HCT116 (cell line): ENCODE measurements around the gene FCGR3A. TPM values are rescaled to one million over a fixed set of nuclear protein-coding genes. Genes with fewer than 3 reads are reported as not detected.

ENCODE experiments used
- ATAC-seq: fragments of 200-7000 bp; cut with Tn5 transposase; 2 replicates; pipeline ENCODE4 v1.9.1; 2020; ENCODE audit warnings: mild to moderate bottlenecking, moderate library complexity
- BruUV-seq: library from RNA; stranded (reverse); fragments of 400-500 nt; replicated peaks from 2 replicates; lab custom pipeline; 2021; lab: Mats Ljungman, UMichigan
- CTCF ChIA-PET: fragments of 300-600 bp; sonication (Branson Sonifier 250); formaldehyde crosslinking; loops from one replicate; lab custom pipeline; 2021; ENCODE audit warnings: antibody characterized with exemption; lab: Charles Lee
- POLR2A ChIA-PET: fragments of 300-600, 350-600 bp; sonication (Branson Sonifier 250); formaldehyde crosslinking; loops from one replicate; lab custom pipeline; 2021; ENCODE audit warnings: antibody characterized with exemption; lab: Charles Lee
- RAD21 ChIA-PET, 2 experiments: fragments of 300-600 bp; sonication (Branson Sonifier 250); formaldehyde crosslinking; loops; one replicate each; lab custom pipeline; 2023; ENCODE audit warnings: low total read pairs in 2 of 2; ENCODE audit not compliant: uncharacterized antibody in 2 of 2, unreplicated experiment in 2 of 2, low non-redundant PET in 1 of 2; lab: Charles Lee
- DNase-seq: peaks from one replicate; pipeline ENCODE4 v3.0.0-alpha.2; 2010; ENCODE audit warnings: low read depth, low spot score
- H2AFZ ChIP-seq: fragments of 200-600 bp; shearing (Covaris generic), sonication (generic); 2 replicates; pipeline ENCODE4 v1.6.1; 2017; ENCODE audit warnings: low read depth, mixed run types, mixed read lengths, antibody characterized with exemption, low read length; ENCODE audit not compliant: poor library complexity, severe bottlenecking
- H3K27ac ChIP-seq: 2 replicates; pipeline ENCODE4 v1.5.1; 2012; ENCODE audit warnings: low read depth, low read length
- H3K27me3 ChIP-seq: fragments of 200-600 bp; sonication (generic); 2 replicates; pipeline ENCODE4 v1.6.1; 2016; ENCODE audit warnings: mixed run types, low read length, mixed read lengths; ENCODE audit not compliant: insufficient read depth
- H3K36me3 ChIP-seq, 2 experiments: fragments of 200-500 bp in 1 of 2; fragments of 200-600 bp in 1 of 2; sonication (Bioruptor generic) in 1 of 2; sonication (generic) in 1 of 2; 2 replicates each; pipeline versions ENCODE4 v1.5.1 to v1.6.1; 2014 to 2016; ENCODE audit warnings: low read length in 2 of 2, inconsistent platforms in 1 of 2, mixed read lengths in 1 of 2, mixed run types in 1 of 2; ENCODE audit not compliant: insufficient read depth in 2 of 2, control insufficient read depth in 1 of 2
- H3K4me1 ChIP-seq, 2 experiments: fragments of 200-600 bp in 1 of 2; sonication (generic) in 1 of 2; 2 replicates each; pipeline versions ENCODE4 v1.5.1 to v1.6.1; 2012 to 2017; ENCODE audit warnings: low read length in 2 of 2, inconsistent platforms in 1 of 2, mild to moderate bottlenecking in 1 of 2, mixed read lengths in 1 of 2, mixed run types in 1 of 2, moderate library complexity in 1 of 2; ENCODE audit not compliant: insufficient read depth in 2 of 2, control insufficient read depth in 1 of 2
- H3K4me2 ChIP-seq: fragments of 200-600 bp; sonication (generic); 2 replicates; pipeline ENCODE4 v1.6.1; 2017; ENCODE audit warnings: mixed run types, low read length, mixed read lengths
- H3K4me3 ChIP-seq, 2 experiments: fragments of 200-600 bp in 1 of 2; sonication (generic) in 1 of 2; replicated peaks in 1 of 2; 2 replicates each; pipeline ENCODE4 v1.5.1; 2011 to 2016; ENCODE audit warnings: low read length in 2 of 2, control low read depth in 1 of 2, low read depth in 1 of 2, mild to moderate bottlenecking in 1 of 2, mixed read lengths in 1 of 2, mixed run types in 1 of 2
- H3K79me2 ChIP-seq: fragments of 200-600 bp; sonication (generic); 2 replicates; pipeline ENCODE4 v1.6.1; 2017; ENCODE audit warnings: mild to moderate bottlenecking, mixed run types, low read length, moderate library complexity, mixed read lengths; ENCODE audit not compliant: insufficient read depth
- H3K9ac ChIP-seq: fragments of 200-600 bp; sonication (generic); 2 replicates; pipeline ENCODE4 v1.6.1; 2016; ENCODE audit warnings: low read length, mixed read lengths
- H3K9me2 ChIP-seq: fragments of 200-600 bp; sonication (generic), shearing (Covaris generic); 2 replicates; pipeline ENCODE4 v1.6.1; 2017; ENCODE audit warnings: mixed run types, mild to moderate bottlenecking, moderate library complexity; ENCODE audit not compliant: insufficient read depth
- H3K9me3 ChIP-seq, 2 experiments: fragments of 200-500 bp in 1 of 2; fragments of 200-600 bp in 1 of 2; sonication (Bioruptor generic) in 1 of 2; sonication (generic) in 1 of 2; 2 replicates each; pipeline ENCODE4 v1.6.1; 2014 to 2017; ENCODE audit warnings: low read length in 2 of 2, mixed read lengths in 2 of 2, inconsistent platforms in 1 of 2, low read depth in 1 of 2, mild to moderate bottlenecking in 1 of 2, mixed run types in 1 of 2, moderate library complexity in 1 of 2; ENCODE audit not compliant: control insufficient read depth in 1 of 2, insufficient read depth in 1 of 2
- H4K20me1 ChIP-seq: fragments of 200-600 bp; sonication (generic), shearing (Covaris generic); 2 replicates; pipeline ENCODE4 v1.6.1; 2017; ENCODE audit warnings: mixed run types, mild to moderate bottlenecking, moderate library complexity; ENCODE audit not compliant: insufficient read depth
- CEBPB ChIP-seq: IDR thresholded peaks from 2 replicates; pipeline ENCODE4 v1.6.1; 2012; ENCODE audit warnings: low read depth
- ELF1 ChIP-seq: IDR thresholded peaks from 2 replicates; pipeline ENCODE4 v1.6.1; 2012; ENCODE audit warnings: low read depth, borderline replicate concordance
- FOSL1 ChIP-seq: IDR thresholded peaks from 2 replicates; pipeline ENCODE4 v1.6.1; 2012; ENCODE audit warnings: low read depth
- JUND ChIP-seq: IDR thresholded peaks from 2 replicates; pipeline ENCODE4 v1.6.1; 2012
- POLR2A ChIP-seq: IDR thresholded peaks from 2 replicates; pipeline ENCODE4 v1.7.0; 2011; ENCODE audit warnings: borderline replicate concordance; ENCODE audit not compliant: insufficient read depth, insufficient read length; ENCODE audit errors: extremely low read depth
- POLR2AphosphoS5 ChIP-seq: IDR thresholded peaks from 2 replicates; pipeline ENCODE4 v1.6.1; 2011; ENCODE audit warnings: mild to moderate bottlenecking, low read depth, low read length, moderate library complexity
- RAD21 ChIP-seq: IDR thresholded peaks from 2 replicates; pipeline ENCODE4 v1.6.1; 2012; ENCODE audit warnings: low read depth, mild to moderate bottlenecking
- REST ChIP-seq: IDR thresholded peaks from 2 replicates; pipeline ENCODE4 v1.6.1; 2012; ENCODE audit warnings: low read depth
- SIN3A ChIP-seq: IDR thresholded peaks from 2 replicates; pipeline ENCODE4 v1.6.1; 2012; ENCODE audit warnings: low read depth
- TCF7L2 ChIP-seq: IDR thresholded peaks from 2 replicates; pipeline ENCODE4 v1.7.0; 2011; ENCODE audit warnings: borderline replicate concordance, inconsistent platforms; ENCODE audit not compliant: insufficient read depth, insufficient read length; ENCODE audit errors: extremely low read depth
- YY1 ChIP-seq: IDR thresholded peaks from 2 replicates; pipeline ENCODE4 v1.6.1; 2011; ENCODE audit warnings: low read length, low read depth, moderate library complexity, mild to moderate bottlenecking; ENCODE audit not compliant: insufficient replicate concordance; ENCODE audit errors: extremely low read depth
- ZFX ChIP-seq: fragments of 450-650 bp; IDR thresholded peaks from 2 replicates; pipeline ENCODE4 v1.6.1; 2017
- intact Hi-C: fragments of 100-400 bp; cut with micrococcal nuclease; formaldehyde crosslinking; loops from 2 replicates; pipeline ENCODE4 v1.10.0; 2022
- total RNA-seq: library from RNA; stranded (reverse); gene quantifications from one replicate; pipeline ENCODE4 v1.2.1, GENCODE V29; 2021; ENCODE audit not compliant: unreplicated experiment
- TF ChIP-seq, protein P1 (sequence below): IDR thresholded peaks from 2 replicates; pipeline ENCODE4 v1.6.1; 2012

FCGR3A gene
- total RNA-seq, 1 experiment from 2014 or later = 0.17 TPM

DNA sequence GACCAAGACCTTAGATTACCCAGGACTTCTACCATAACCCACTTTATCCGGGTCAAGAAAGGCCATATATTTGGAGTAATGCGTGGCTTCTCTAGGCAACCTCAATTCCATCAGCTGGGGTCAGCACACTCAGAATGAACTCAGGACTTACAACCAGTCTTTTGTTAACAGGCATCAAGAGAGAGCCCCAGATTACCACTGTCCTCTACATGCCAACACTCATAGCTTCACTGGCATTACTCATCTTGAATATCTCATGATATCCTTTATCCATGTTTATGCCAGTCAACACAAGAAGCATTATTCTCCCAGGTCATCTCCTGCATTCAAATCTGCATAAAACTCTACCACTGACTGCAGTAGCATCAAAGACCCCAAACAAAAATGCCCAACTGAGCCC is 51.0 kb downstream of the FCGR3A start (continued):
- TF ChIP-seq REST = no peak
- TF ChIP-seq ELF1 = no peak
- no peak for TF ChIP-seq POLR2A
- TF ChIP-seq RAD21 = no peak
- TF ChIP-seq FOSL1 = no peak
- no peak for TF ChIP-seq TCF7L2
- no peak for TF ChIP-seq ZFX
- no peak for TF ChIP-seq SIN3A
- no peak for TF ChIP-seq POLR2AphosphoS5
- no peak for TF ChIP-seq JUND
- TF ChIP-seq YY1 = no peak
- TF ChIP-seq, protein P1, sequence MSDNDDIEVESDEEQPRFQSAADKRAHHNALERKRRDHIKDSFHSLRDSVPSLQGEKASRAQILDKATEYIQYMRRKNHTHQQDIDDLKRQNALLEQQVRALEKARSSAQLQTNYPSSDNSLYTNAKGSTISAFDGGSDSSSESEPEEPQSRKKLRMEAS = no peak

GRCh38 chr1:161497961-161498360 is 51.7 kb downstream of the FCGR3A start:
- Histone ChIP-seq H2AFZ (no peak overlapping the region), H3K27ac (no peak overlapping the region), H3K4me1 (no peaks in the 10 kb centered on the region), H3K9me3 (no peaks in the 10 kb centered on the region), H3K36me3 (no peaks in the 10 kb centered on the region), H3K4me3 (no peak overlapping the region), H3K27me3 (no peaks in the 10 kb centered on the region), H4K20me1 (no peaks in the 10 kb centered on the region), H3K79me2 (no peaks in the 10 kb centered on the region), H3K9ac (no peak overlapping the region), H3K4me2 (no peak overlapping the region), H3K9me2 (no peaks in the 10 kb centered on the region)
- ChIA-PET CTCF (interaction anchor here (0.9 to 1.6 kb wide), 2 partner anchors 9 to 11 kb away, joined by 3 to 5 read pairs; no protein-coding TSS in a partner anchor), RAD21 (no interaction called here), POLR2A (no interaction called here)
- intact Hi-C loops = no loop called here
- BruUV-seq = no TSS peak
- DNase-seq (no peak), ATAC-seq (no peak)
- TF ChIP-seq CEBPB (no peak), REST (no peak)
